Ectodermal cell (in vitro differentiated cells): ENCODE data around the gene ACVRL1.

ENCODE experiments used
- H3K27ac ChIP-seq: 2 replicates; pipeline ENCODE4 v1.7.0; 2013; ENCODE audit warnings: mild to moderate bottlenecking, low read depth, low read length; ENCODE audit not compliant: insufficient read depth, poor library complexity, severe bottlenecking
- H3K27me3 ChIP-seq: 2 replicates; pipeline ENCODE4 v1.7.0; 2013; ENCODE audit warnings: mild to moderate bottlenecking, low read length; ENCODE audit not compliant: insufficient read depth, control insufficient read depth, poor library complexity, severe bottlenecking
- H3K36me3 ChIP-seq: one replicate; pipeline ENCODE4 v1.7.0; 2013; ENCODE audit warnings: low read length; ENCODE audit not compliant: control insufficient read depth, insufficient read depth
- H3K4me1 ChIP-seq: one replicate; pipeline ENCODE4 v1.7.0; 2013; ENCODE audit warnings: low read length; ENCODE audit not compliant: control insufficient read depth, insufficient read depth
- H3K4me3 ChIP-seq: 2 replicates; pipeline ENCODE4 v1.7.0; 2013; ENCODE audit warnings: low read depth, low read length, control low read depth; ENCODE audit not compliant: insufficient read depth
- H3K9me3 ChIP-seq: 2 replicates; pipeline ENCODE4 v1.7.0; 2013; ENCODE audit warnings: mild to moderate bottlenecking, low read length, moderate library complexity; ENCODE audit not compliant: control insufficient read depth
- WGBS, 2 experiments: methylation state at CpG; one replicate each; pipeline ENCODE4 v1.1.7; 2013; ENCODE audit warnings: missing lambda C conversion rate in 2 of 2; 5-methylcytosine and 5-hydroxymethylcytosine counted together

Gene ACVRL1

DNA sequence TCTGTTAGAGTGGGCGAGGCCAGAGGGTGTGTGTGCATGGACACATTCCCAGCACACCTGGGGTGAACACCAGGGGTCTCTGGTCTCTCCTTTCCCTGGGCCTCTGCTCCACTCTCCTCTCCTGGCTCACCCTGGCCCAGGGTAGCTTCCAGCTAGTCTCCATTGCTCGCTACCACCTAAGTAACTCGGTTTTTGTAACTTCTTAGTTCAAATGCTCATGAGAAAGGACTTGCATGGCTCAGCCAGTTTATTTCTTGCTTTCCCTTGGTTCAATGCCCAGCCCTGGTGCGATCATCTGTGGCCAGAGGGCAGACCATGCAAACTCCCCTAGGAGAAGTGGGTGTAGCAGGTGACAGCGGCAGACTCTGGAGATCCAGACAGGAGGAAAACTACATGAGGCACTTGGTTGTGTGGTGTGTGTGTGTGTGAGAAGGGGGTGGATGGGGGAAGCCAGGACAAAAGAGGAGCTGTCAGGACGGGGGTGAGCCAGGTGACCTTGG, 35.2 kb downstream of the ACVRL1 start:
- Histone ChIP-seq H3K27me3 (peaks cover under 1% of the 10 kb centered on the region), H3K36me3 (no peaks in the 10 kb centered on the region), H3K27ac (no peak overlapping the region), H3K9me3 (no peaks in the 10 kb centered on the region), H3K4me1 (peaks cover 4% of the 10 kb centered on the region), H3K4me3 (no peak overlapping the region)
- WGBS, 2 experiments = 91 to 93% methylated on average over 6 of the region's 6 CpGs

DNA sequence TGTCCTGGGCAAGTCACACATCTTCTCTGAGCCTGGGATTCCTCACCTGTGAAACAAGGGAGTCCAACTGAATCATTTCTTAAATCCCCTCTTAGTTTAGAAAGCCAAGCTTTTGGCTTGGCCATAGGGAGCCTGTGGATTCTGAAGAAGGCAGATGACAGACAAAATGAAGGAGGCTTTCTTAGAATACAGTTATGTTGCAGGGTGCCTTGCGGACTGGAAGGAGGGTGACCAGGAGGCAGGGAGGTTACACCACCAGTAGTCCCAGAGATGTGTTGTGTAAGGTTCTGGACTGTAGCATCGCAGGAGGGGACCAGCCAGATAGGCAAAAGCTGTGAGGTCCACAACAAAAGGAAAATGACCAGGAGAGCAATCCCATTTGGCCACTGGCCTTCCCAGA, 36.0 kb downstream of the ACVRL1 start:
- Histone ChIP-seq H3K27ac (no peak overlapping the region), H3K9me3 (no peaks in the 10 kb centered on the region), H3K36me3 (no peaks in the 10 kb centered on the region), H3K4me1 (no peaks in the 10 kb centered on the region), H3K4me3 (no peak overlapping the region), H3K27me3 (peaks cover 8% of the 10 kb centered on the region)
- WGBS, 2 experiments = 95 to 96% methylated on average over 2 of the region's 2 CpGs

DNA sequence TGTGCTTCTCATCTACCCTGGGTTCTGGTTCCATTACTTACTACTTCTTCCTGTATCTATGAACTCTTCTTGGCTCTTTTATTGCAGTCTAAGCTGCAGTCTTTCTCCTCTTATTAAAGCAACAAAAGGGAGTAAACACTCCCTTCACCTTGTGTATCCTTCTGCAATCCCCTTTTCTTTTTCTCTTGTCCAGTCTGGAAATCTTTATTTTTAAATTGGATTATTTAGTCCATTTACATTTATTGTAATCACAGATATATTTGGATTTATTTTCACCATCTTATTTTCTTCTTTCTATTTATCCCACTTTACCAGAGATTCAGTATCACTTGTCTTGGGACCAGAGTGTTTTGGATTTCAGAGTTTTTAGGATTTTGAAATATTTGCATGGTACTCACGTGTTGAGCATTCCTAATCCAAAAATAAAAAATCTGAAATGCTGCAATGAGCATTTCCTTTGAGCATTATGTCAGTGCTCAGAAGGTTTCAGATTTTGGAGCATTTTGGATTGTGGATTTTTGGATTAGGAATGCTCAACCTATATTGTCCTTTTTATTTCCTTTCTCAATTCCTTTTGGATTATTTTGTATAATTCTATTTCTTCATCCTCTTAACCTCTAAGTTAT, 37.4 kb downstream of the ACVRL1 start:
- no peaks in the 10 kb centered on the region for H3K36me3 ChIP-seq
- WGBS, 2 experiments = 93 to 100% methylated on average over 1 of the region's 1 CpG

DNA sequence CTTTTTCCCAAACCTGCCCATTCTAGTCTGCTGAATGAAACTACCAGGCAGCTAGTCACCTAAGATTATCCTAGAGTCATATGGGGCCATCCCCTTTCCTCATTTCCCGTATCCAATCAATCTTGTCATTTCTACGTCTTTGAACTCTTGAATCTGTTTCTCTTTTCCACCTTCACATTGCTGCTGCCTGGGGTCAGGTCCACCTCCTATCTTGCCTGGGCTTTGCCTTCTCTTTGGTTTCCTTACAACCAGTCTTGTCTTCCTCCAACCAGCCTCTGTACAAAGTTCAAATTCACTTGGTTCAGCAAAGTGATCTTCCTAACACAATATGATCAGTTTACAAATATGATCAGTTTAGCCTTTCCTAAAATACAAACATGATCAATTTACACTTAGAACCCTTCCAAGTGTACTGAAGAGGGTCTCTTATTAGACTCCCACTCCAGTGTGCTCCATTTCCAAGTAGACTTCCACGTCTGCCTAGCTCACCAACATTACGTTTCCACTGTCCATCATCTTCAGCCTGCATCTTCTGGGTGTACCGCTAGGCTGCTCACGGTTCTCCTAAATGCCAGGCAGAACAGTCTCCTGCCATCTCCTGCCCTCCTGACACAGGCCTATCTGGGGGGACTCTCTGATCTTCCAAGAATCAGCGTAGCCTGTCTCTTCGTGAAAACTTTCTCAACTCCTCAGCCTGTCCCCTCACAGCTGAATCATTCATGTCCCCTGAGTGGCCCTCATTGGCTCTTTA, 40.1 kb downstream of the ACVRL1 start:
- Histone ChIP-seq H3K4me1 (no peaks in the 10 kb centered on the region), H3K27ac (no peak overlapping the region), H3K27me3 (peaks cover 33% of the 10 kb centered on the region), H3K4me3 (no peak overlapping the region), H3K36me3 (no peaks in the 10 kb centered on the region), H3K9me3 (no peaks in the 10 kb centered on the region)
- 92 to 93% methylated on average over 8 of the region's 8 CpGs for WGBS, 2 experiments

More for the DNA sequence above, 37.4 kb downstream of the ACVRL1 start:
- Histone ChIP-seq H3K27me3 (peaks cover 18% of the 10 kb centered on the region), H3K4me3 (no peak overlapping the region), H3K4me1 (no peaks in the 10 kb centered on the region), H3K27ac (no peak overlapping the region), H3K9me3 (no peaks in the 10 kb centered on the region)

DNA sequence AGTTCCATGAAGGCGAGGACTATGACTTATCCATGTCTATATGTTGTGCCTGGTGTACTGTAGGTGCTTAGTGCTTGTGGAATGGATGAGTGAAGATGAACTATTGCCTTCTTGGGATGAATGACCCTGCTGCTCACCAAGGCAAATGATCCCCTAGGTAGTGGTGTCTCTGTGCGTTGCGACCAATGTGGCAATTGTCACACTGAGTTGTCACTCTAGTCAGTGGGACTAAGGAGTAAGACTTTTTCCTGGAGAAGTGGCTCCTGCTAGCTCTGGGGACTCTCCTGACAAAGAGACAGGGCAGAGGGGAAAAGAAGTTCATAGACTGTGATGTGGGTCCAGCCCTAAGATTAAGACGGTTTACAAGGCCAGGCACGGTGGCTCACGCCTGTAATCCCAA, 40.8 kb downstream of the ACVRL1 start:
- H3K4me3 ChIP-seq = no peak overlapping the region
- H3K36me3 ChIP-seq = no peaks in the 10 kb centered on the region
- peaks cover 33% of the 10 kb centered on the region for H3K27me3 ChIP-seq
- no peak overlapping the region for H3K27ac ChIP-seq
- H3K4me1 ChIP-seq = peaks cover 2% of the 10 kb centered on the region
- H3K9me3 ChIP-seq = no peaks in the 10 kb centered on the region
- WGBS, 2 experiments = 95% methylated on average over 6 of the region's 6 CpGs

DNA sequence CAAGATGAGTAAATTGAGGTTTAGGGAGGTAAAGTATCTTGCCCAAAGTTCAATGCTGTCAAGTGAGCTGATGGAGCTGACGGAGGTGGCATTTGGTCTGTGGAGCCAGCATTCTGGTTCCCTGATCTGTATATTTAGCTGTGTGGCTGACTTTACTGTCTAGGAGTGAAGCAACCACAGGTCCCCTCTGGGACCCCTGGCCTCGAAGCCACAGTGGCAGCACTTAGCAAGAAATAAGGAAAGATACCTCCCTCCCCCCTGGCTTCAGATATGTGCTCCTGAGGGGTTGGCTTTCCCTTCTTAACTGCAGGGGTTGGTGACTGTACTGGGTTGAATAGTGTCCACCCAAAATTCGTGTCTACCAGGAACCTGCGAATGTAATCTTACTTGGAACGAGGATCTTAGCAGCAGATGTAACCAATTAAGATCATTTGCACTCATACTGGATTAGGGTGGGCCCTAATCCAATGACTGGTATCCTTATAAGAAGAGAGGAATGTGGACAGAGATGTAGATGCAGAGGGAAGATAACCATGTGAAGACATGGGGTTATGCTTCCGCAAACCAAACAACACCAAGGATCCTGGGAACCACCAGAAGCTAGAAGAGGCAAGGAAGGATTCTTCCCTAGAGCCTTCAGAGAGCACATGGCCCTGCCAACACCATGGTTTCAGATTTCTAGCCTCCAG, 42.2 kb downstream of the ACVRL1 start:
- WGBS, 2 experiments = 82 to 85% methylated on average over 6 of the region's 6 CpGs
- Histone ChIP-seq H3K9me3 (no peaks in the 10 kb centered on the region), H3K27ac (no peak overlapping the region), H3K36me3 (no peaks in the 10 kb centered on the region), H3K4me3 (no peak overlapping the region), H3K4me1 (peaks cover 5% of the 10 kb centered on the region), H3K27me3 (peaks cover 33% of the 10 kb centered on the region)

DNA sequence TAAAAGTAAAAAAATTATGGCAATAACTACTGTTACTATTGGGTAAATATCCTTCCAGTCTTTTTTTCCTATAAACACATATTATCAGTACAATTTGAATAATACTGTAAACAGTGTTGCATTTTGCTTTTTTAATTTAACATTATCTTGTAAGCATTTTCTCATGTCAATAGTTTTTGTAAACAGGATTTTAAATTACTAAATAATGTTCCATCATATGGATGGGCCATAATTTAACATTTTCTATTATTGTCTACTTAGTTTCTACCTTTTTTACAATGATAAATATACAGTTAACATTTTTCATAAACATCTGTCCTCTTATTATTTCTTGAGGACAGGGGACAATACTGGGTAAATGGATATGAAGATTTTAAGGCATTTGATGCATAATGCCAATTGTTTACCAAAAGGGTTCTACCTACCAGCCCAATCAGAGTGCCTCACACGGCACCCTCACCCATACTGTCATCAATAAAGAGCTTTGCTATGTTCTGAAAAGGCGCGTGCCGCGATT, 43.4 kb downstream of the ACVRL1 start:
- no peak overlapping the region for H3K27ac ChIP-seq
- 2 to 3% methylated on average over 5 of the region's 5 CpGs for WGBS, 2 experiments
- no peaks in the 10 kb centered on the region for H3K9me3 ChIP-seq
- peak overlapping the region; percentile 45 for H3K4me3 ChIP-seq
- H3K27me3 ChIP-seq = peaks cover 33% of the 10 kb centered on the region
- H3K4me1 ChIP-seq = peaks cover 5% of the 10 kb centered on the region
- no peaks in the 10 kb centered on the region for H3K36me3 ChIP-seq

DNA sequence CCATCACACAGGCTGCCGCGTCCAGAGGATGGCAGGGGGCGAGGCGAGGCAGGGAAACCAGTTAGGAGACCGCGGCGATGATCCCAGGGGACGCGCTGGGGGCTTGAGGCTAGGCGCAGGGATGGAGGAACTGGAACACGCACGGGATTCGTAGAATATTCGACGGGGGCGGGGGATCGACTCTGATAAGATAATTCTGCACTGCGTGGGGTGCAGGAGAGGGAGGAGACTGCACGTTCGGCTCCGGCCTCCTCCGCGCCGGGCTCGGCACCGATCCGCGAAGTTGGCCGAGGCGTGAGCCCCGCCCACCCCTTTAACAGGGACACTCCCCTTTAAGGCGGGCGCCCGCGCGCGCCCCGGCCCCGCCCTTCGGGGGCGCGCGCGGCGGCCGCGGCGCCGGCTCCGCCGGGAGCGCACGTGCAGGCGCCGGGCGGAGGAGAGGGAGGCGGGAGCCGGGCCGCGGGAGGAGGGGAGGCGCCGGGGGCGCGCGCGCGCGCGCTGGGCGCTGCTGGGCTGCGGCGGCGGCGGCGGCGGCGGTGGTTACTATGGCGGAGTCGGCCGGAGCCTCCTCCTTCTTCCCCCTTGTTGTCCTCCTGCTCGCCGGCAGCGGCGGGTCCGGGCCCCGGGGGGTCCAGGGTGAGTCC, 44.0 kb downstream of the ACVRL1 start, which contains the start of gene ACVR1B:
Gene ACVR1B (plus strand): TSS at position 501 of the 644 bp plus-strand sequence. CDS start 45 bp downstream, at position 546.
- peaks cover 5% of the 10 kb centered on the region for H3K4me1 ChIP-seq
- H3K9me3 ChIP-seq = no peaks in the 10 kb centered on the region
- peaks cover 33% of the 10 kb centered on the region for H3K27me3 ChIP-seq
- no peaks in the 10 kb centered on the region for H3K36me3 ChIP-seq
- H3K4me3 ChIP-seq = peak within 1 kb of the TSS; percentile 90
- WGBS, 2 experiments = 0% methylated on average over 86 of the region's 86 CpGs
- peak within 1 kb of the TSS; percentile 73 for H3K27ac ChIP-seq

DNA sequence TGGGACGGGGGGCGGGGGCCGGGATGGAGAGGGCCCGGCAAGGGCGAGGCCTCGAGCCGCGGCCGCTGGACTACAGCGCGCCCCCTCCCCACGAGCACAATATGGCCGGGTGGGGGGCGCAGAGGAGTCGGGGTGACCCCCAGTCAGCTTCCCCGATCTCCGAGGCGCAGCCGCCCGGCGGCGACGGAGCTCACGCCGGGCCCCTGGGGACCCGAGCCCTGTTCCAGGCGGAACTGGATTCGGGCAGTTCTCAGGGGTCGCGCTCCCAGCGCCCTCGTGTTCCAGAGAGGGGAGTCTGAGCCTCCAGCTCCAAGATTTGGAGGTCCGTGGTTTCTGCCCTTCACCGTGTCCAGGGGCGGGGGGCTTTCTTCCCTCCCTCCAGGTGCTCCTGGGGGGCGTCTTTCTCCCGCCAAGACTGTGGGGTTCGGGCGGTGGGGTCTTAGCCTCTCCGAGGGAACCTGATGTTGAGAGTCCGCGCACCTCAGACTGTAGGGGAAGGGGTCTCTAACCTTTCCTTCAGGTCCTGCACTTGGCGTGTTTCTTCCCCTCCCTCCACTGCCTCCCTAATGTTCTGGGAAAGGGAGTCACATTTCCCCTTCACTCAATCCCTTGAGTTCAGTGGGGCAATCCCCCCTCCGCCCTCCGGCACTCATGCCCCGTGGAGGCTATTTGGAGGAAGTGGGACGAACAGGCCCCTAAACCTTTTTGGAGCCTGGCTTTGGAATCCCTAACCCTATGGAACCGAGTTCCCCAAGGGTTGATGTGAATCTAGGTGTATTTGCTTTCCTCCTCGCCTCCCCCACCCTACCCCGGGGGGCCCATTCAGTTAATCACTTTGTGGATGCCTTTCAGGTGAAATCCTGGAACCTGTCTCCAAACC, 44.8 kb downstream of the ACVRL1 start:
- Histone ChIP-seq H3K36me3 (no peaks in the 10 kb centered on the region), H3K9me3 (no peaks in the 10 kb centered on the region), H3K4me3 (peak overlapping the region; percentile 90), H3K27me3 (peaks cover 33% of the 10 kb centered on the region), H3K4me1 (peaks cover 5% of the 10 kb centered on the region), H3K27ac (peak overlapping the region; percentile 73)
- WGBS, 2 experiments = 0 to 1% methylated on average over 48 to 50 of the region's 50 CpGs
